GM18508 (cell line): ENCODE data around the gene OGFOD3.

ENCODE experiments used
- ATAC-seq: cut with Tn5 transposase; IDR thresholded peaks from one replicate; pipeline ENCODE4 v1.9.1; 2021; ENCODE audit warnings: moderate number of reproducible peaks; ENCODE audit not compliant: insufficient read depth, unreplicated experiment

OGFOD3 gene

GRCh38 chr17:82344175-82344907 is 74.0 kb downstream of the OGFOD3 start:
- ATAC-seq = no peak

- no peak for ATAC-seq
These were observed 74.8 kb downstream of the OGFOD3 start for GRCh38 chr17:82343560-82343959.

GRCh38 chr17:82342361-82343079 is 75.9 kb downstream of the OGFOD3 start:
- no peak for ATAC-seq

GRCh38 chr17:82339634-82340580 is 78.5 kb downstream of the OGFOD3 start:
- ATAC-seq = no peak
